Bronchial smooth muscle cell (primary cell): ENCODE measurements around the gene AMER1. TPM values are rescaled to one million over a fixed set of nuclear protein-coding genes. Genes with fewer than 3 reads are reported as not detected.

Experiments used
- total RNA-seq: library from RNA; depleted of rRNA; stranded (reverse); fragments of >200 nt; gene quantifications from 2 replicates; pipeline ENCODE4 v1.2.1, GENCODE V29; 2014

AMER1 gene
- 1.1 and 2.3 TPM in 2 replicates for total RNA-seq

GRCh38 chrX:64205441-64205734, at the start of gene AMER1:
AMER1 (minus strand) TSS chrX:64205708; CDS start chrX:64193286, 12,422 bp downstream.

GRCh38 chrX:64230123-64230970, 24.8 kb upstream of the AMER1 start, which contains the start of gene ASB12:
ASB12 (minus strand) TSS chrX:64230607; CDS start chrX:64225650, 4,957 bp downstream.

Other genes with a start within 250 kb of the AMER1 start
- gene ASB12, start 24.9 kb upstream of the AMER1 start, total RNA-seq = 0.16 and 0.17 TPM in 2 replicates
- gene MTMR8, start 189.7 kb upstream of the AMER1 start, total RNA-seq = 0.32 and 1.2 TPM in 2 replicates